ENCODE measurements around the gene NT5DC4. TPM values are rescaled to one million over a fixed set of nuclear protein-coding genes. Genes with fewer than 3 reads are reported as not detected.

The NT5DC4 gene
- total RNA-seq, 1 donor = not detected

DNA sequence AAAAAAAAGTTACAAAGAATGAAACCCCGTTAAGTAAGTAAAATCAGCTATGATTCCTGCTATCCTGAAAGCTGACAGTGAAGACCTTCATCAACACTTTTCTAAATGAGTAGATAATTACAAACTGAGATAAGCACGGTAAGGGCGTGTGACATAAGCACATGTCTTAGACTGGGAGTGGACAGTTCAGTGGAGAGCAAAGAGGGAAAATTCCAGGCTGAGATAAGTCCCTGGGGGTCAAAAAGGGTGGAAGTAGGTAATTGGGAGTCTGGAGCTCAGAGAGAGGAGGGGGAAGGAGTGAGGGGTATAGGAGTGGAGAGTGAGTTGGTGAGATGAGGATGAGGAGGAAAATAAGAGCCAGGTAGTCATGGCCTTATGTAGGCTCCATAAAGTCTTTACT lies 67.8 kb downstream of the NT5DC4 start:
- no peak overlapping the region for H3K4me3 ChIP-seq (ENCODE audit: low read depth, low read length)
- DNase-seq (ENCODE audit: low read depth) = no peak
- TF ChIP-seq CTCF (IDR thresholded peaks at IDR 0.05; ENCODE audit: insufficient read depth, low read length) = no peak

Other genes starting within 250 kb of the NT5DC4 start
- gene TTL, start 238.9 kb upstream of the NT5DC4 start, total RNA-seq (ENCODE audit: low replicate concordance) = 33.6 and 75.6 TPM in 2 replicates
- 12.2 and 15.3 TPM in 2 replicates for gene POLR1B, start 178.6 kb upstream of the NT5DC4 start, total RNA-seq (ENCODE audit: low replicate concordance)
- gene CHCHD5, start 136.4 kb upstream of the NT5DC4 start, total RNA-seq (ENCODE audit: low replicate concordance) = 9.2 and 13.1 TPM in 2 replicates
- gene SLC20A1, start 75.1 kb upstream of the NT5DC4 start, total RNA-seq (ENCODE audit: low replicate concordance) = 127 and 134 TPM in 2 replicates
- 2.7 and 26.4 TPM in 2 replicates for gene CKAP2L, start 43.6 kb downstream of the NT5DC4 start, total RNA-seq (ENCODE audit: low replicate concordance)
- gene IL1A, start 63.5 kb downstream of the NT5DC4 start, total RNA-seq (ENCODE audit: low replicate concordance) = 0.90 TPM in 1 of 2 replicates, not detected in the other
- 2.4 TPM in 1 of 2 replicates, not detected in the other for gene IL1B, start 115.8 kb downstream of the NT5DC4 start, total RNA-seq (ENCODE audit: low replicate concordance)
- gene IL37, start 190.1 kb downstream of the NT5DC4 start, total RNA-seq (ENCODE audit: low replicate concordance) = not detected in 2 replicates

Data from fibroblast of the aortic adventitia (primary cell).